GM23338 (cell line): ENCODE data around the gene DDI2. TPM values are rescaled to one million over a fixed set of nuclear protein-coding genes. Genes with fewer than 3 reads are reported as not detected.
A peak's percentile ranks its signal among the peaks of the same experiment; 100 is the strongest.

ENCODE experiments used
- ATAC-seq: fragments of 200-7000 bp; cut with Tn5 transposase; 3 replicates; pipeline ENCODE4 v1.9.1; 2020
- DNase-seq: peaks from one replicate; pipeline ENCODE4 v3.0.0-alpha.2; 2015; ENCODE audit warnings: low spot score
- H2AFZ ChIP-seq: fragments of 200-600 bp; sonication (generic); 2 replicates; pipeline ENCODE4 v1.8.0; 2016; ENCODE audit warnings: antibody characterized with exemption, mild to moderate bottlenecking, moderate library complexity
- H3F3A ChIP-seq: fragments of 200-600 bp; sonication (generic); replicated peaks from 2 replicates; pipeline ENCODE4 v1.8.0; 2017; ENCODE audit warnings: antibody characterized with exemption, mixed run types, low read depth
- H3K27ac ChIP-seq: fragments of 200-600 bp; sonication (generic); 2 replicates; pipeline ENCODE4 v1.6.1; 2016; ENCODE audit warnings: low read depth
- H3K27me3 ChIP-seq: fragments of 200-600 bp; sonication (generic); 2 replicates; pipeline ENCODE4 v1.8.0; 2016; ENCODE audit warnings: mild to moderate bottlenecking, mixed run types, moderate library complexity; ENCODE audit not compliant: insufficient read depth
- H3K36me3 ChIP-seq: fragments of 200-600 bp; sonication (generic); 2 replicates; pipeline ENCODE4 v1.8.0; 2016; ENCODE audit warnings: mild to moderate bottlenecking; ENCODE audit not compliant: insufficient read depth
- H3K4me1 ChIP-seq: fragments of 200-600 bp; sonication (generic); 2 replicates; pipeline ENCODE4 v1.8.0; 2016; ENCODE audit warnings: mild to moderate bottlenecking, moderate library complexity; ENCODE audit not compliant: insufficient read depth
- H3K4me2 ChIP-seq: fragments of 200-600 bp; sonication (generic); 2 replicates; pipeline ENCODE4 v1.7.1; 2017; ENCODE audit warnings: mixed run types
- H3K4me3 ChIP-seq: fragments of 200-600 bp; sonication (generic); 2 replicates; pipeline ENCODE4 v1.6.1; 2016; ENCODE audit warnings: mixed run types
- H3K79me2 ChIP-seq: fragments of 200-600 bp; sonication (generic); replicated peaks from 2 replicates; pipeline ENCODE4 v1.8.0; 2017; ENCODE audit warnings: mild to moderate bottlenecking; ENCODE audit not compliant: insufficient read depth
- H3K9me2 ChIP-seq: fragments of 200-600 bp; sonication (generic); 2 replicates; pipeline ENCODE4 v1.8.0; 2017; ENCODE audit not compliant: insufficient read depth
- H4K20me1 ChIP-seq: fragments of 200-600 bp; sonication (generic); replicated peaks from 2 replicates; pipeline ENCODE4 v1.8.0; 2017; ENCODE audit warnings: mild to moderate bottlenecking; ENCODE audit not compliant: insufficient read depth
- H3K27ac Mint-ChIP-seq: 2 replicates; pipeline ENCODE4 v1.8.0; 2020; ENCODE audit warnings: inconsistent platforms, mild to moderate bottlenecking, moderate library complexity, mixed read lengths
- H3K27me3 Mint-ChIP-seq: 3 replicates; pipeline ENCODE4 v1.8.0; 2022; ENCODE audit warnings: low read depth, mild to moderate bottlenecking, moderate library complexity, mixed read lengths, inconsistent platforms; ENCODE audit not compliant: insufficient read depth, poor library complexity
- H3K36me3 Mint-ChIP-seq: 3 replicates; pipeline ENCODE4 v1.8.0; 2021; ENCODE audit warnings: low read depth, mild to moderate bottlenecking, inconsistent platforms, moderate library complexity, mixed read lengths
- H3K4me1 Mint-ChIP-seq: 3 replicates; pipeline ENCODE4 v1.8.0; 2020; ENCODE audit warnings: mild to moderate bottlenecking, inconsistent platforms, mixed read lengths
- H3K4me3 Mint-ChIP-seq: 3 replicates; pipeline ENCODE4 v1.8.0; 2021; ENCODE audit warnings: moderate library complexity, mild to moderate bottlenecking, inconsistent platforms, mixed read lengths
- H3K9me3 Mint-ChIP-seq: 3 replicates; pipeline ENCODE4 v1.8.0; 2020; ENCODE audit warnings: moderate library complexity, mild to moderate bottlenecking, inconsistent platforms, mixed read lengths
- CREB1 ChIP-seq: fragments of 250-450 bp; sonication (Bioruptor Pico); IDR thresholded peaks from 2 replicates; pipeline ENCODE4 v1.5.0; 2020; ENCODE audit warnings: low read depth, mild to moderate bottlenecking, moderate library complexity
- EZH2 ChIP-seq: fragments of 200-600 bp; sonication (generic); IDR thresholded peaks from one replicate; pipeline ENCODE4 v1.8.0; 2017; ENCODE audit warnings: antibody characterized with exemption, mild to moderate bottlenecking, low read depth; ENCODE audit not compliant: unreplicated experiment
- EZH2phosphoT487 ChIP-seq: fragments of 200-600 bp; sonication (generic); IDR thresholded peaks from one replicate; pipeline ENCODE4 v1.8.1; 2018; ENCODE audit warnings: antibody characterized with exemption; ENCODE audit not compliant: unreplicated experiment
- JUNB ChIP-seq: IDR thresholded peaks from one replicate; pipeline ENCODE4 v1.6.1; 2016; ENCODE audit warnings: antibody characterized with exemption; ENCODE audit not compliant: unreplicated experiment
- NANOG ChIP-seq: IDR thresholded peaks from 2 replicates; pipeline ENCODE4 v1.6.1; 2016; ENCODE audit warnings: antibody characterized with exemption, borderline replicate concordance
- POLR2AphosphoS5 ChIP-seq: IDR thresholded peaks from 2 replicates; pipeline ENCODE4 v1.6.1; 2016; ENCODE audit warnings: antibody characterized with exemption, low read depth
- STAT1 ChIP-seq: IDR thresholded peaks from one replicate; pipeline ENCODE4 v1.6.1; 2016; ENCODE audit warnings: antibody characterized with exemption; ENCODE audit not compliant: unreplicated experiment
- ZNF114 ChIP-seq: fragments of 250-450 bp; sonication (Bioruptor Pico); IDR thresholded peaks from 2 replicates; pipeline ENCODE4 v1.5.0; 2020; ENCODE audit warnings: mild to moderate bottlenecking, moderate library complexity
- ZNF331 ChIP-seq: fragments of 250-450 bp; sonication (Bioruptor Pico); IDR thresholded peaks from 2 replicates; pipeline ENCODE4 v1.5.0; 2020; ENCODE audit warnings: low read depth, mild to moderate bottlenecking, moderate library complexity
- polyA plus RNA-seq: library from polyadenylated mRNA; unstranded; fragments of >200 nt; fragmentation: Nextera tagmentation; extraction: Ambion mirVana; gene quantifications from 2 replicates; pipeline ENCODE4 v1.2.1, GENCODE V29; 2016
- total RNA-seq: library from RNA; depleted of rRNA; stranded (reverse); fragments of >200 nt; shearing (Covaris generic); gene quantifications from 2 replicates; pipeline ENCODE4 v1.2.3, GENCODE V29; 2014
- TF ChIP-seq, protein P1 (sequence below): fragments of 250-450 bp; sonication (Bioruptor Pico); IDR thresholded peaks from 2 replicates; pipeline ENCODE4 v1.5.0; 2020; ENCODE audit warnings: mild to moderate bottlenecking, moderate library complexity
- TF ChIP-seq, protein P2 (sequence below): IDR thresholded peaks from one replicate; pipeline ENCODE4 v1.6.1; 2018; ENCODE audit warnings: antibody characterized with exemption; ENCODE audit not compliant: unreplicated experiment
- TF ChIP-seq, protein P3 (sequence below): IDR thresholded peaks from 2 replicates; pipeline ENCODE4 v1.6.1; 2016; ENCODE audit warnings: antibody characterized with exemption
- TF ChIP-seq, protein P4 (sequence below), 2 experiments: fragments of 200-600 bp in 1 of 2; sonication (generic) in 1 of 2; conservative IDR thresholded peaks; 2 replicates each; pipeline versions ENCODE4 v1.5.1 to v1.6.1; 2016 to 2017; ENCODE audit warnings: antibody characterized with exemption in 2 of 2, low read depth in 2 of 2, mild to moderate bottlenecking in 2 of 2, moderate library complexity in 1 of 2

The DDI2 gene
- total and polyA plus RNA-seq, 2 experiments from 2014 or later = 8.0 to 43.3 TPM

DNA sequence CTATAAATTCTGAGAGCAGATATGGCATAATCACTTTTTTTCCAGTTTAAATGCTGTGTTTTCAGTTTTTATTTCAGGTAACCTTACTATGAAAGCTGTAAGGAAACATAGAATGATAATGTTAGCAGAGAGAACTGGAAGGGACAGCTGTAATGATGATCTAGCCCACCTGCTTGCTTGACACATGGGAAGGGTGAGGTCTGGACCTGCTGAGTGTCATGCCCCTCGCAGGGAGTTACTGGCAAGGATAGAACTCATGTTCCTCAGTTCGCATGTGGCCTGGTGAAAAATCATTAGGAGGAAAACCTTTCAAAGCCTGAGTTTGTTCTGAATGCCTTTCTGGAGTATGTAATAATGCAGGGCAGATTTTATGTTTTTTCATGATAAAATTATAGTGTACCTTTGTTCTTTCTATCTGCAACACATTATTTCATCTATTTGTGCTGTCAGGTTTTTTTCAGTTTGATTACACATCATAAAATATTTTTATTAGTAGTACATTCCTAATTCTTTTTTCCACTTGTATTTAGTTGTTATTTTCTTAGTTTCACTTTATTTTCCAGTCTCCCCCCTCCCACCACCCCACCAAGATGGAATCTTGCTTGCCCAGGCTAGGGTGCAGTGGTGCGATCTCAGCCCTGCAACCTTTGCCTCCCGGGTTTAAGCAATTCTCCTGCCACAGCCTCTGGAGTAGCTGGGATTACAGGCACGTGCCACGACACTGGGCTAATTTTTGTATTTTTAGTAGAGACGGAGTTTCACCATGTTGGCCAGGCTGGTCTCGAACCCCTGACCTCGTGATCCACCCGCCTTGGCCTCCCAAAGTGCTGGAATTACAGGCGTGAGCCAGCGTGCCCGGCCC lies 8.0 kb downstream of the DDI2 start:
- ATAC-seq (no peak), DNase-seq (no peak)
- Histone ChIP-seq H3K27ac (no peak overlapping the region; the same call in 1 of the 2 replicates), H2AFZ (no peak overlapping the region), H3F3A (no peaks in the 10 kb centered on the region), H3K4me3 (no peak overlapping the region), H3K9me2 (no peaks in the 10 kb centered on the region), H3K4me1 (0 out of 2 replicates have a peak, but pooled peaks cover 4% of the 10 kb centered on the region), H4K20me1 (peaks cover 63% of the 10 kb centered on the region), H3K27me3 (no peaks in the 10 kb centered on the region), H3K4me2 (no peak overlapping the region), H3K36me3 (peaks cover 32% of the 10 kb centered on the region), H3K79me2 (peaks cover 88% of the 10 kb centered on the region)
- no peak for TF ChIP-seq ZNF114 (CRISPR knock-in tag)
- no peak for TF ChIP-seq STAT1
- TF ChIP-seq NANOG = no peak
- TF ChIP-seq ZNF331 (CRISPR knock-in tag) = no peak
- no peak for TF ChIP-seq POLR2AphosphoS5
- TF ChIP-seq, protein P1, sequence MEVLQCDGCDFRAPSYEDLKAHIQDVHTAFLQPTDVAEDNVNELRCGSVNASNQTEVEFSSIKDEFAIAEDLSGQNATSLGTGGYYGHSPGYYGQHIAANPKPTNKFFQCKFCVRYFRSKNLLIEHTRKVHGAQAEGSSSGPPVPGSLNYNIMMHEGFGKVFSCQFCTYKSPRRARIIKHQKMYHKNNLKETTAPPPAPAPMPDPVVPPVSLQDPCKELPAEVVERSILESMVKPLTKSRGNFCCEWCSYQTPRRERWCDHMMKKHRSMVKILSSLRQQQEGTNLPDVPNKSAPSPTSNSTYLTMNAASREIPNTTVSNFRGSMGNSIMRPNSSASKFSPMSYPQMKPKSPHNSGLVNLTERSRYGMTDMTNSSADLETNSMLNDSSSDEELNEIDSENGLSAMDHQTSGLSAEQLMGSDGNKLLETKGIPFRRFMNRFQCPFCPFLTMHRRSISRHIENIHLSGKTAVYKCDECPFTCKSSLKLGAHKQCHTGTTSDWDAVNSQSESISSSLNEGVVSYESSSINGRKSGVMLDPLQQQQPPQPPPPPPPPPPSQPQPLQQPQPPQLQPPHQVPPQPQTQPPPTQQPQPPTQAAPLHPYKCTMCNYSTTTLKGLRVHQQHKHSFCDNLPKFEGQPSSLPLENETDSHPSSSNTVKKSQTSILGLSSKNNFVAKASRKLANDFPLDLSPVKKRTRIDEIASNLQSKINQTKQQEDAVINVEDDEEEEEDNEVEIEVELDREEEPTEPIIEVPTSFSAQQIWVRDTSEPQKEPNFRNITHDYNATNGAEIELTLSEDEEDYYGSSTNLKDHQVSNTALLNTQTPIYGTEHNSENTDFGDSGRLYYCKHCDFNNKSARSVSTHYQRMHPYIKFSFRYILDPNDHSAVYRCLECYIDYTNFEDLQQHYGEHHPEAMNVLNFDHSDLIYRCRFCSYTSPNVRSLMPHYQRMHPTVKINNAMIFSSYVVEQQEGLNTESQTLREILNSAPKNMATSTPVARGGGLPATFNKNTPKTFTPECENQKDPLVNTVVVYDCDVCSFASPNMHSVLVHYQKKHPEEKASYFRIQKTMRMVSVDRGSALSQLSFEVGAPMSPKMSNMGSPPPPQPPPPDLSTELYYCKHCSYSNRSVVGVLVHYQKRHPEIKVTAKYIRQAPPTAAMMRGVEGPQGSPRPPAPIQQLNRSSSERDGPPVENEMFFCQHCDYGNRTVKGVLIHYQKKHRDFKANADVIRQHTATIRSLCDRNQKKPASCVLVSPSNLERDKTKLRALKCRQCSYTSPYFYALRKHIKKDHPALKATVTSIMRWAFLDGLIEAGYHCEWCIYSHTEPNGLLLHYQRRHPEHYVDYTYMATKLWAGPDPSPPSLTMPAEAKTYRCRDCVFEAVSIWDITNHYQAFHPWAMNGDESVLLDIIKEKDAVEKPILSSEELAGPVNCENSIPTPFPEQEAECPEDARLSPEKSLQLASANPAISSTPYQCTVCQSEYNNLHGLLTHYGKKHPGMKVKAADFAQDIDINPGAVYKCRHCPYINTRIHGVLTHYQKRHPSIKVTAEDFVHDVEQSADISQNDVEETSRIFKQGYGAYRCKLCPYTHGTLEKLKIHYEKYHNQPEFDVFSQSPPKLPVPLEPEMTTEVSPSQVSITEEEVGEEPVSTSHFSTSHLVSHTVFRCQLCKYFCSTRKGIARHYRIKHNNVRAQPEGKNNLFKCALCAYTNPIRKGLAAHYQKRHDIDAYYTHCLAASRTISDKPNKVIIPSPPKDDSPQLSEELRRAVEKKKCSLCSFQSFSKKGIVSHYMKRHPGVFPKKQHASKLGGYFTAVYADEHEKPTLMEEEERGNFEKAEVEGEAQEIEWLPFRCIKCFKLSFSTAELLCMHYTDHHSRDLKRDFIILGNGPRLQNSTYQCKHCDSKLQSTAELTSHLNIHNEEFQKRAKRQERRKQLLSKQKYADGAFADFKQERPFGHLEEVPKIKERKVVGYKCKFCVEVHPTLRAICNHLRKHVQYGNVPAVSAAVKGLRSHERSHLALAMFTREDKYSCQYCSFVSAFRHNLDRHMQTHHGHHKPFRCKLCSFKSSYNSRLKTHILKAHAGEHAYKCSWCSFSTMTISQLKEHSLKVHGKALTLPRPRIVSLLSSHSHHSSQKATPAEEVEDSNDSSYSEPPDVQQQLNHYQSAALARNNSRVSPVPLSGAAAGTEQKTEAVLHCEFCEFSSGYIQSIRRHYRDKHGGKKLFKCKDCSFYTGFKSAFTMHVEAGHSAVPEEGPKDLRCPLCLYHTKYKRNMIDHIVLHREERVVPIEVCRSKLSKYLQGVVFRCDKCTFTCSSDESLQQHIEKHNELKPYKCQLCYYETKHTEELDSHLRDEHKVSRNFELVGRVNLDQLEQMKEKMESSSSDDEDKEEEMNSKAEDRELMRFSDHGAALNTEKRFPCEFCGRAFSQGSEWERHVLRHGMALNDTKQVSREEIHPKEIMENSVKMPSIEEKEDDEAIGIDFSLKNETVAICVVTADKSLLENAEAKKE (CRISPR knock-in tag) = no peak
- no peak for TF ChIP-seq EZH2phosphoT487
- TF ChIP-seq EZH2 = no peak
- no peak for TF ChIP-seq JUNB
- TF ChIP-seq, protein P2, sequence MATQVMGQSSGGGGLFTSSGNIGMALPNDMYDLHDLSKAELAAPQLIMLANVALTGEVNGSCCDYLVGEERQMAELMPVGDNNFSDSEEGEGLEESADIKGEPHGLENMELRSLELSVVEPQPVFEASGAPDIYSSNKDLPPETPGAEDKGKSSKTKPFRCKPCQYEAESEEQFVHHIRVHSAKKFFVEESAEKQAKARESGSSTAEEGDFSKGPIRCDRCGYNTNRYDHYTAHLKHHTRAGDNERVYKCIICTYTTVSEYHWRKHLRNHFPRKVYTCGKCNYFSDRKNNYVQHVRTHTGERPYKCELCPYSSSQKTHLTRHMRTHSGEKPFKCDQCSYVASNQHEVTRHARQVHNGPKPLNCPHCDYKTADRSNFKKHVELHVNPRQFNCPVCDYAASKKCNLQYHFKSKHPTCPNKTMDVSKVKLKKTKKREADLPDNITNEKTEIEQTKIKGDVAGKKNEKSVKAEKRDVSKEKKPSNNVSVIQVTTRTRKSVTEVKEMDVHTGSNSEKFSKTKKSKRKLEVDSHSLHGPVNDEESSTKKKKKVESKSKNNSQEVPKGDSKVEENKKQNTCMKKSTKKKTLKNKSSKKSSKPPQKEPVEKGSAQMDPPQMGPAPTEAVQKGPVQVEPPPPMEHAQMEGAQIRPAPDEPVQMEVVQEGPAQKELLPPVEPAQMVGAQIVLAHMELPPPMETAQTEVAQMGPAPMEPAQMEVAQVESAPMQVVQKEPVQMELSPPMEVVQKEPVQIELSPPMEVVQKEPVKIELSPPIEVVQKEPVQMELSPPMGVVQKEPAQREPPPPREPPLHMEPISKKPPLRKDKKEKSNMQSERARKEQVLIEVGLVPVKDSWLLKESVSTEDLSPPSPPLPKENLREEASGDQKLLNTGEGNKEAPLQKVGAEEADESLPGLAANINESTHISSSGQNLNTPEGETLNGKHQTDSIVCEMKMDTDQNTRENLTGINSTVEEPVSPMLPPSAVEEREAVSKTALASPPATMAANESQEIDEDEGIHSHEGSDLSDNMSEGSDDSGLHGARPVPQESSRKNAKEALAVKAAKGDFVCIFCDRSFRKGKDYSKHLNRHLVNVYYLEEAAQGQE = no peak
- TF ChIP-seq, protein P3, sequence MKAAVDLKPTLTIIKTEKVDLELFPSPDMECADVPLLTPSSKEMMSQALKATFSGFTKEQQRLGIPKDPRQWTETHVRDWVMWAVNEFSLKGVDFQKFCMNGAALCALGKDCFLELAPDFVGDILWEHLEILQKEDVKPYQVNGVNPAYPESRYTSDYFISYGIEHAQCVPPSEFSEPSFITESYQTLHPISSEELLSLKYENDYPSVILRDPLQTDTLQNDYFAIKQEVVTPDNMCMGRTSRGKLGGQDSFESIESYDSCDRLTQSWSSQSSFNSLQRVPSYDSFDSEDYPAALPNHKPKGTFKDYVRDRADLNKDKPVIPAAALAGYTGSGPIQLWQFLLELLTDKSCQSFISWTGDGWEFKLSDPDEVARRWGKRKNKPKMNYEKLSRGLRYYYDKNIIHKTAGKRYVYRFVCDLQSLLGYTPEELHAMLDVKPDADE = no peak
- TF ChIP-seq, protein P4, sequence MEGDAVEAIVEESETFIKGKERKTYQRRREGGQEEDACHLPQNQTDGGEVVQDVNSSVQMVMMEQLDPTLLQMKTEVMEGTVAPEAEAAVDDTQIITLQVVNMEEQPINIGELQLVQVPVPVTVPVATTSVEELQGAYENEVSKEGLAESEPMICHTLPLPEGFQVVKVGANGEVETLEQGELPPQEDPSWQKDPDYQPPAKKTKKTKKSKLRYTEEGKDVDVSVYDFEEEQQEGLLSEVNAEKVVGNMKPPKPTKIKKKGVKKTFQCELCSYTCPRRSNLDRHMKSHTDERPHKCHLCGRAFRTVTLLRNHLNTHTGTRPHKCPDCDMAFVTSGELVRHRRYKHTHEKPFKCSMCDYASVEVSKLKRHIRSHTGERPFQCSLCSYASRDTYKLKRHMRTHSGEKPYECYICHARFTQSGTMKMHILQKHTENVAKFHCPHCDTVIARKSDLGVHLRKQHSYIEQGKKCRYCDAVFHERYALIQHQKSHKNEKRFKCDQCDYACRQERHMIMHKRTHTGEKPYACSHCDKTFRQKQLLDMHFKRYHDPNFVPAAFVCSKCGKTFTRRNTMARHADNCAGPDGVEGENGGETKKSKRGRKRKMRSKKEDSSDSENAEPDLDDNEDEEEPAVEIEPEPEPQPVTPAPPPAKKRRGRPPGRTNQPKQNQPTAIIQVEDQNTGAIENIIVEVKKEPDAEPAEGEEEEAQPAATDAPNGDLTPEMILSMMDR (conservative IDR thresholded peaks at IDR 0.05; ENCODE audit: low read depth in 2 of 2) = no peak
- no peak for TF ChIP-seq CREB1 (CRISPR knock-in tag)
- Mint-ChIP-seq H3K27ac (peak overlapping the region; percentile 66), H3K36me3 (peaks cover 33% of the 10 kb centered on the region), H3K4me1 (peaks cover 9% of the 10 kb centered on the region), H3K9me3 (no peaks in the 10 kb centered on the region), H3K4me3 (no peak overlapping the region), H3K27me3 (peaks cover 4% of the 10 kb centered on the region)
